Stimulated activated CD4-positive, alpha-beta T cell treated with anti-CD3 and anti-CD28 coated beads, TNF-alpha, amount 100 ng/mL, for 1 hour (primary cell): ENCODE results near the gene PABPN1.

Source experiments
- DNase-seq, 3 donors: peaks; one replicate each; pipeline ENCODE4 v3.0.0-alpha.2; 2020; ENCODE audit warnings: low read depth in 3 of 3, low spot score in 1 of 3

The PABPN1 gene

DNA sequence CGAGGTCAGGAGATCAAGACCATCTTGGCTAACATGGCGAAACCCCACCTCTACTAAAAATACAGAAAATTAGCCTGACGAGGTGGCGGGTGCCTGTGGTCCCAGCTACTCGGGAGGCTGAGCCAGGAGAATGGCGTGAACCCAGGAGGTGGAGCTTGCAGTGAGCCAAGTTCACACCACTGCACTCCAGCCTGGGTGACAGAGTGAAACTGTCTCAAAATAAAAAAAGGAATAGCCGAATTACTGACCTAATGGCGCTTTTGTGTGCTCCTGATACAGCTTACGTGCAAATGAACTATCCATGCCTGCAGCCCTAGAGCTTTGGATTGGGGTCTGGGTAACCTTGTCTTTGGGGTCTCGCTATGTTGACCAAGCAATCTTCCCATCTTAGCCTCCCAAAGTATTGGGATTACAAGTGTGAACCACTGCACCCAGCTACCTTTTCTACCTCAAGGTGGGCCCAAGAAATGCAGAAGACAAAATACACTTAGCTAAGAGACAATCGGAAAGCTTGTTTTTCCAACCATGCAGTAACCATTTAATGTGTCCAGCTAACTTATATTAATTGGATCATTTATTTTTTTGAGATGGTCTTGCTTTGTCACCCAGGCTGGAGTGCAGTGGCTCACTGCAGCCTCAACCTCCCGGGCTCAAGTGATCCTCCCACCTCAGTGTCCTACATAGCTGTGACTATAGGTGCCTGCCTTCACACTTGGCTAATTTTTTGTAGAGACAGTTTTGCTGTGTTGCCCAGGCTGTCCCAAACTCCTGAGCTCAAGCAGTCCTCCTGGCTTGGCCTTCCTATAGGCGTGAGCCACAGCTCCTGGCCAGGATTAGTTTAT, 5.5 kb downstream of the PABPN1 start:
- no peak for DNase-seq

DNA sequence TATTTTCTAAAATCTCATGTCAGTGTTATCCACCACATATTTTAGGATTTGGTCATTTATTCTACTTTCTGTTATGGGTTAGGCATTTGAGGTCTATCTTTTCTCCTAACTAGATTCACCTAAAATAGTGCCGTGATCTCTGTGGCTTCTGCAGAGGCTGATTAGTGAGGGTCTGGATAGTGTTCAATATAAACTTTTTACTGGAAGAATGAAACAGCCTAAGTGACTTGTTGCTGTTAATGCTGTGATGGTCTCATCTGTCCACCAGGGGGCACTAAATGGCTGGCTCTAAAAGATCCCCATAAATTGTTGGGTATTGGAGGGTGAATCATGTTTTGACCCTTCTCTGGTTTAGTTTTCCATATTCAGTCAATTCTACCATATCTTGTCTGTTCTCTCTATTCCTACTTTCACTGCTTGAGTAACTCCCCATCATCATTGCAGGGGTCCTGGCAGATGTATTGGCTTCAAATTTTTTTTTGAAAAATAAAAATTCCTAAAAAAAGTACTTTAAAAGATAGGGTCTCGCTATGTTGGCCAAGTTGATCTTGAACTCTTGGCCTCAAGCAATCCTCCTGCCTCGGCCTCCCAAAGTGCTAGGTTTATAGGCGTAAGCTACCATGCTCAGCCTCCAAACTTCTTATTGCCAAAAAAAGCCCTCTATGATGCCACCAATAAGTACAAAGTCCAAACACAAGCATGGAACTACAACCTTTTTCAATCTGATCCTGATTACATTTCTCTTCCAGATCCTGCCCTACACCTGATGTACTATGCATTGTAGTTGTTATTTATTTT, 6.9 kb downstream of the PABPN1 start:
- DNase-seq: peak; percentile 22 to 34 (median 31)

DNA sequence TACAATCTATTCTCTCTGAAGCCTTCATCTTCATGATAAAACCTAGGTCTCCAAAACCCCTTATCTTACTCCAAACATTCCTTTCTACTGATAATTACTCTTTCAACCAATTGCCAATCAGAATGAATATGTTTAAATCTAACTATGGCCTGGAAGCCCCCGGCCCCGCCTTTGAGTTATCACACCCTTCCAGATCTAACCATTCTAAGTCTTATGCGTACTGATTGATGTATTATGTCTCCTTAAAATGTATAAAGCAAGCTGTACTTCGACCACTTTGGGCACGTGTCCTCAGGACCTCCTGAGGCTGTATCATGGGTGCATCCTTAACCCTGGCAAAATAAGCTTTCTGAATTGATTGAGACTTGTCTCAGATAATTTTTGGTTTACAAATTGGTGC, 14.4 kb downstream of the PABPN1 start:
- no peak for DNase-seq

GRCh38 chr14:23339506-23340268, 18.4 kb downstream of the PABPN1 start:
- DNase-seq: no peak

GRCh38 chr14:23344481-23344880, 23.2 kb downstream of the PABPN1 start:
- no peak for DNase-seq

GRCh38 chr14:23345987-23346692, 24.9 kb downstream of the PABPN1 start:
- no peak for DNase-seq

DNA sequence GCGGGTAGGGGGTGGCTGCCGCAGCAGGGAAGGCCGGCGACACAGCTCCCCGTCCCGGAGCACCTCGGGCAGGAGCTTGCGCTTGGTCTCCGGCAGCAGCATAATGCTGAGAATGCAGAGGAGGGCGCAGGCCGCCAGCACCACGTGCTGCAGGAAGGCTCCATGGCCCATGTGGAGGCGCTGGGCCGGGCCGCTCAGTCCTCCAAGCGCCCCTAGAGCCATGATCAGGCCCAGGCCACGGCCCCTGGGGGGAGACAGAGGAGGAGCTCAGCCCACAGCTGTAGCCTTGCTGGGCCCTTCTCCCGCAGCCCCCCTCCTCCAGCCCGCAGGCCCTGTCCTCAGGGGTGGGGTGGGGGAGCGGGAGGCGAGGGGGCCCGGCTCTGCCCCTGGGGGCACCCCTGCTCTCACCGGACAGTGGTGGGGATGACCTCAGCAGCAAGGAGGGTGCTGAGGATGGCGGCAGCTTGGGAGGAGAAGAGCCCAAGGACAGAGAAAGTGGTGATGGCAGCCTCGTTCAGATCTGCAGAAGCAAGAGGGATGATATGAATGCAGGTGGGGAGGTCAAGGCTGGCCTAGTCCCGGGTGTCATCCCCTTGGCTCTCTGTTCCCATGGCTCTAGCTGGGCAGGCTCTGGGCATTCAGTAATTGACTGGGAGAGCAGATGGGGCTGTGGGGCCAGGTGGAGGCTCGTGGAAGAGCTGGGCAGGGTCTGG, 25.6 kb downstream of the PABPN1 start:
- no peak for DNase-seq

DNA sequence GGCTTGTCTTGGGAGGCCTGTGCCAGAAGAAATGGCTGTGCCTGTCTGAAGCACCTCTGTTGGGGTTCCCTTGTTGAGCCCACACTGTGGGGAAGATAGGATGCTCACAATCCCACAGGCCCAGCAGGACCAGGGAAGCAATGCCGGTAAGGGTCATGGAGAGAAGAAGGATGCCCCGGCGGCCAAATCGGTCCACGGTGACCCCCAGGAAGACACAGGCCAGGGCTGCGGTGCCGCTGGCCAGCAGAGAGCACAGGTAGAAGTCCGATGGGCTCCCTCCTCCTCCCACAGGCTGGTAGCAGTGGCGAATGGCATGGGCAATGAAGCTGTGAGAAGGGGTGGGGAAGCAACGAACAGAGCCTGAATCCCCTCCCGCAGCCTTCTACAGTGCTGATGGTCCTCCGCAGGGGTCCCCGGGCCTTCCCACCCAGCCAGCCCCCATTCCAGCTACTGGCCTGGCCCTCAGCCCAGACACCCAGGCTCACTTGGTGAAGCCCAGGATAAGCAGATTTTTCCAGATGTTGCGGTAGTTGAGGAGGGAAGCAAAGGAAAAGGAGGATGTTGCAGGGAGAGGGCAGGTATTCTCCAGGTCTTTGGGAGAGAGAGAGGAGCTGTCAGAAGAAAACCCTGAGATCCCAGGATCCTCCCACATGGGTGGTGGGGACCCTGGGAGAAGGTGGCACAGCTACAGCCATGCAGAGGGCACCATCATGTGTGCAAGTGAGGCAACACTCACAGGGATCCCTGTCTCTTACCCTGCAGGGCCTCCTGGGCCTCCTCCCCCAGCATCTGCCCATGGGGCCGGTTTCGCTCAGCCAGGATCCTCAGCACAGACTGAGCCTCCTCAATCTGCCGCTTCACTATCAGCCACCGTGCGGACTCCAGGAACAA, 26.4 kb downstream of the PABPN1 start:
- no peak for DNase-seq

GRCh38 chr14:23348297-23348655, 27.0 kb downstream of the PABPN1 start:
- no peak for DNase-seq

GRCh38 chr14:23349156-23349845, 28.0 kb downstream of the PABPN1 start:
- DNase-seq: no peak

GRCh38 chr14:23351681-23352505, 30.6 kb downstream of the PABPN1 start:
- DNase-seq: no peak

DNA sequence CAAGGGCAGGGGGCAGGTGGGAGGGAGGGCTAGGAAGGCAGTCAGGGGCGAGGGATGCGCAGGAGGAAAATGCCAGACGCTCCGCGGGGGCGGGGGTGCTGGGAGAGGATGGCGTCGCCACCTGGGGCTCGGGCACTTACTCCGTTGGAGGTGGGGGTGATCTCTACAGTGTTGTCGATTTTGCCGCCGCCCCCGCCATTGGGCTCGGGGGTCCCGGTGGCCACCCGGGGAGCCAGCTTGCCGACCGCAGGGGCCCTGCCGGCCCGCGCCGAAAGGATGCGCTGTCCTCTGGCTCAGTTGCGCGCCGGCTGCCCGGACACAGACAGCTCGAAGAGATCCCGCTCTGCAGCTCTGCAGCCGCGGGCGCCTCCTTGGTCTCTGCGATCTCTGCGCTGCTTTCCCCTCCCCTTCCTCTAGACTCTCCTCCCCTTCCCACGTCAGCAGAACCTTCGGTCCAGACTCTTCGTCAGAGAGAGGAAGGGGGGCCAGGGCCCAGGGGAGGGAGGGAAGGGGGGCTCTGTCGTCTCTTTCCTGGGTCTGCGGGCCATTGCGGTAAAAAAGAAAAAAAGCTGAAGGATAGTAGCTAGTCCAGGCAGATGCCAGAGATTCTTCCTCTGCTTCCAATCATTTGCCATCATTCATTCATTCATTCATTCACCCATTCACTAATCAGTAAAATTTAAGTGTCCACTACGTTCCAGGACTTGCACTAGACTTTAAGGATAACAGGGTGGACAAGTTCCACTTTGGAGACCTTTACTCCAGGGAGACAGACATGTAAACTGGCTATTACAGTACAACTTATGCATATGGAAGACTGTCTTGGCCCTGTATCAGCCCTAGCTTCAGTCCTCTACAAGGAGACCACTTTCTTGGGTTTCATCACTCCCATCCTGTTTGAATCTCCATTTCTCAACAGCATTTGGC, 31.5 kb downstream of the PABPN1 start, which contains the start of gene SLC22A17:
TSS of gene SLC22A17 (minus strand) at position 382 of the 927 bp plus-strand sequence.
- peak in 2 of 3 donors; percentile 13 to 36 for DNase-seq

DNA sequence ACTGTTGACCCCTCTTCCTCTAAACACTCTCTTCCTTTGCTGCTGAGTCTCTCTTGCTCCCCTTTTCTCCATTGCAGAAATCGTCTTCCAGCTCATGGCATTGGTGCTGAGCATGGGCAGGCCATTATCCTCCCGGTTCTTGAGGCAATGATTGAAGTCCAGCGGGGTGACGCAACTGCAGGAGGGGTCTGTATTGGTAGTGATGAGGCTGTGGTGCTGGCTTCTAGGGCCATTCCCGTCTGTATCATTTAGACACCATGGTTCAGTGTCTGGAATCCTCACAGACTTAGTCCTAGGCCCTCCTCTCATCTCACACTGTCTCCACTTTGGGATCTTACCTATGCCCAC, 32.1 kb downstream of the PABPN1 start:
- DNase-seq: no peak

DNA sequence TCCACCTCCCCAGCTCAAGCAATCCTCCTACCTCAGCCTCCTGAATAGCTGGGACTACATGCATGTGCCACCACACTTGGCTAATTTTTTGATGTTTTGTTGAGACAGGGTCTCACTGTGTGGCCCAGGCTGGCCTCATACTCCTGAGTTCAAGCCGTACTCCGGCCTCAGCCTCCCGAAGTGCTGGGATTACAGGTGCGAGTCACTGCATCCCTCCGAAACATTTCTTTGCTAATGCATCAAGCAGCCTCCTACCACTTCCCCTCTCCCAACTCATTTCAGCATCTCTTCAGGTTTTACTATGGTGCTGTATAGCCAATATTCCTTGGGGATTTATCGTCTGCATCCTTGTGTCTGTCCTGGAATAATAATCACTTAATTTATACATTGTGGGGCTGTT, 33.7 kb downstream of the PABPN1 start:
- DNase-seq: no peak

DNA sequence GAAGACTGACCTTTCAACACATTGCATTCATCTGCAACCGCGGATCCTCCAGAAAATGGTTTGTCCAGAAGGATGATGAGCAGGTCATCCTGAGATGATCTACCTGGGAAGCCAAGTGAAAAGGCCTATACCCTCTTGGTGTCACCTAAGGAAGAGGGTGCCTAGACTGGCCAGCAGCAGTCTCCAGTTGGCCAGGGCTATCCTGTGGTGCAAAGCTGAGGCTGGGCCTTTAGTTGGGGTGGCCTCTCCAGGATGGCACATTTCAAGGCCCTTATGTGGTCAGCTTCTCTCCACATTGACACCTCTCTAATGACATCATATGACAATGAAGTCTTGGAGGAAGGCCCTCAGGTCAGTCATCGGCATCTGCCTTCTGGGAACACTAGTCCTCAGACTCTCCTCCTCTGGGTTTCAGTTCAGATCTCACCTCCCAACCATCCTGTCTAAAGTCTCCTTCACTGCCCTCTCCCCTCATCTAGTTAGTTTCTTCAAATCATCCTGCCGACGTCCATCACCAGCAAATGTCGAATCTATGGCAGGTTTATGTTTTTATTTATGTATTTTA, 34.7 kb downstream of the PABPN1 start:
- no peak for DNase-seq

DNA sequence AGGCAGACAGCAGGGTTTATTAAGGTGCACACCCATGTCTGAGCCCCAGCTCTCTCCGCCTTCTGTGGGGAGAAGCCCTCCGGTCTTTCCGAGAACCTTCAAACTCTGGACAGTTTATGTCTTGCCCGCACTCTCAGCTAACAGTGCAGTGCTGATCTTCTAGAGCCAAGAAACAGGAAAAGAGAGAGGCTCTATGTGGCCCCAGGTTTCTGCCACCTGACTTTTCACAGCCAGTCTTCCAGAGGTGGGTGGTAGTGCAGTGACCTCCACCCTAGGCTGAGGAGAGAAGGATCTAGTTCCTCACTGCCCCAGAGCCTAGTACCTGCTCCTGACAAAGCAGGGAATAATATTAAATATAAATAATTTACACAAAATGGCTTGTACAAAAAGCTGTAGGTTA, 35.4 kb downstream of the PABPN1 start:
- DNase-seq: no peak

GRCh38 chr14:23357261-23357660, 36.0 kb downstream of the PABPN1 start:
- DNase-seq: no peak
